ENCODE measurements around the gene ZNF513.
"Not testable (repeated sequence)": the region's sequence is repeated elsewhere in the genome, so short reads cannot be mapped to it uniquely, and the experiment has no call there.

ZNF513 gene, protein sequence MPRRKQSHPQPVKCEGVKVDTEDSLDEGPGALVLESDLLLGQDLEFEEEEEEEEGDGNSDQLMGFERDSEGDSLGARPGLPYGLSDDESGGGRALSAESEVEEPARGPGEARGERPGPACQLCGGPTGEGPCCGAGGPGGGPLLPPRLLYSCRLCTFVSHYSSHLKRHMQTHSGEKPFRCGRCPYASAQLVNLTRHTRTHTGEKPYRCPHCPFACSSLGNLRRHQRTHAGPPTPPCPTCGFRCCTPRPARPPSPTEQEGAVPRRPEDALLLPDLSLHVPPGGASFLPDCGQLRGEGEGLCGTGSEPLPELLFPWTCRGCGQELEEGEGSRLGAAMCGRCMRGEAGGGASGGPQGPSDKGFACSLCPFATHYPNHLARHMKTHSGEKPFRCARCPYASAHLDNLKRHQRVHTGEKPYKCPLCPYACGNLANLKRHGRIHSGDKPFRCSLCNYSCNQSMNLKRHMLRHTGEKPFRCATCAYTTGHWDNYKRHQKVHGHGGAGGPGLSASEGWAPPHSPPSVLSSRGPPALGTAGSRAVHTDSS
- 9.7 to 27.2 (median 13.6) reads per million in 17 experiments for total RNA-seq

DNA sequence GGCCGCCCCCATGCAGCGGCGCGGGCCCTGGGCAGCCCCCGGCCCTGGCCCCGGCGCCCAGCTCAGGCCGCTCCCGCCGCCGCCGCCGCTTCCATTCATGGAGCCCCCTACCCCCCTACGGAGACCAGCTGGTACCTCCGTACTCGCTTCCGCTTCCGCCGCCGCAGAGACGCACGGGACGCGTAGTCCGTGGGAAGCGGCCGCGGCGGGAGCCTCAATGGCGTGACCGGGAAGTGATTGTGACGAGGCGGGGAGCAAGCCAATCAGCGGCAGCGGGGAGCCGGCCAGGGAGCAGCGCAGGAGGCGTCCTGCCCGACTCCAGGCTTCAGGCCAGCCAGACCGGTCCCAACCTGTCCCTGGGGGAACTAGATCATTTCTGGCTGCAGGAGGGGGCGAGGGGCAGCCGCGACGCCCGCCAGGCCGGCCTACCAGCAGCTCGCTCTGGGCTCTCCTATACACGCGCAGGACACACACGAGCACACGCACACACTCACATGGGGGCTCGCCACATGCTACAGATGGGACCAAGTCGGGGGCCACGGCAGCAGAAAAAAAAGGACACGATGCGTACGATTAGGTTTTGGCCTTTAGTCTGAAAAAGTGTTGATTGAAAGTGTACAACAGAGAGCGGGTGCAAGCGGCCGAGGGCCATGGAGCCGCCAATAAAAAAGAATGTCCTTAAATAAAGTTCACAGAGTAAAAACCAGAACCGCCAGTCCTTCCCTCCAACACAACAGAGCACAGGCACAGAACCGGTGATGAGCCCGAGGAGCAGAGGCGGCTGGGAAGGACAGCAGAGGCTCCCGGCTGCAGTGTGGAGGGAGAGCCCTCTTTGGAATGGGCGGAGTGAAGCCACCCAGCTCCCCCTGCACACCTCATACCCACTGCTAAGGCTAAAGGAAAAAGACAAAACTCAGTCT, at the start of gene ZNF513:
TSS of gene ZNF513 (minus strand) at position 109 of the 920 bp plus-strand sequence. CDS start 208 bp downstream, outside the sequence.
- peak; percentile 97 to 99 (median 99) for DNase-seq

GRCh38 chr2:27428978-27429541, 48.5 kb upstream of the ZNF513 start:
- DNase-seq: peak; percentile 88 to 96 (median 94)

- peak; percentile 93 to 99 (median 96) for DNase-seq
Measured at GRCh38 chr2:27428213-27428977, 47.9 kb upstream of the ZNF513 start, which contains the start of gene NRBP1. Gene NRBP1, plus strand, starts transcription at chr2:27428631. Its CDS starts 4,643 bp downstream, at chr2:27433274.

GRCh38 chr2:27427863-27428212, 47.3 kb upstream of the ZNF513 start:
- DNase-seq: no peak

DNA sequence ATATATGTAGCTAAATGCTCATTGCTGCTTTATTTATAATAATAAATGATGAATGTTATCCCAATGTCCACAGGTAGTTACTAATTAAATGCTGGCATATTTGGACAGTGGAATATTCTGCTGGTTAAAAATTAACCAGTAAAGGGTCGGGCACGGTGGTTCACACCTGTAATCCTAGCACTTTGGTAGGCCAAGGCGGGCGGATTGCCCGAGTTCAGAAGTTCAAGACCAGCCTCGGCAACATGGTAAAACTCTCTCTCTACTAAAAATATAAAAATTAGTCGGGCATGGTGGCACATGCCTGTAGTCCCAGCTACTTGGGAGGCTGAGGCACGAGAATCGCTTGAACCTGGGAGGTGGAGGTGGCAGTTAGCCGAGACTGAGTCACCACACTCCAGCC, 44.5 kb upstream of the ZNF513 start:
- not testable (repeated sequence) for DNase-seq

DNA sequence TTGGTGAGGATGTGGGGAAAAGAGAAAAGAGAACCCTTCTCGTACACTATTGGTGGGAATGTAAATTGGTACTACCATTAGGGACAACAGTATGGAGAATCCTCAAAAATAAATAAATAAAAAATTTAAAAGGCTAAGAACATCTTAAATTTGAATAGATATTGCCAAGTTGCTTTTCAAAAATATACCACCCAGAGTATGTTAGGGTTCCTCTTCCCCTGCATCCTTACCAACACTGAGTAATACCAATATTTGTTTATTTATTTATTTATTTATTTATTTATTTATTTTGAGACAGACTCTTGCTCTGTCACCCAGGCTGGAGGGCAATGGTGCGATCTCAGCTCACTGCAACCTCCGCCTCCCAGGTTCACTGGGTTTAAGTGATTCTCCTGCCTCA, 42.4 kb upstream of the ZNF513 start:
- no peak for DNase-seq

DNA sequence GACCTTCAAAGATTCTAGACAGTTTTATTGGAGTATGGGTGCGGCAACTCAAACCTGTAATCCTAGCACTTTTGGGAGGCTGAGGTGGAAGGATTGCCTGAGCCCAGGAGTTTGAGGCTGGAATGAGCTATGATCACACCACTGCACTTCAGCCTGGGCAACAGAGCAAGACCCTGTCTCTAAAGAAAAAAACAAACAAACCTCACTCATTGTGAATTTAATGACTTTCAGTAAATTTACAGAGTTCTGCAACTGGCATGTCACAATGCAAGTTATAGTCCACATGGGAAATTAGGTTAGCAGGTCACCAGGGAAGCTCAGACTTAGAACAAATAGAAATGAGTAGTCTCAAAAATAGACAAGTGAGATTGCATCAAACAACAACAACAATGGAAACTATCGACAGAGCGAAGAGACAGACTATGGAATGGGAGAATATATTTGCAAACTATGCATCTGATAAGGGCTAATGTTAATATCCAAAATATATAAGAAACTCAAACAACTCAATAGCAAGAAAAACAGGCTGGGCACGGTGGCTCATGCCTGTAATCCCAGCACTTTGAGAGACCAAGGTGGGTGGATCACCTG, 41.2 kb upstream of the ZNF513 start:
- DNase-seq: no peak

- DNase-seq: no peak
Measured at GRCh38 chr2:27420996-27421395, 40.5 kb upstream of the ZNF513 start.

GRCh38 chr2:27416151-27416550, 35.6 kb upstream of the ZNF513 start:
- no peak for DNase-seq

DNA sequence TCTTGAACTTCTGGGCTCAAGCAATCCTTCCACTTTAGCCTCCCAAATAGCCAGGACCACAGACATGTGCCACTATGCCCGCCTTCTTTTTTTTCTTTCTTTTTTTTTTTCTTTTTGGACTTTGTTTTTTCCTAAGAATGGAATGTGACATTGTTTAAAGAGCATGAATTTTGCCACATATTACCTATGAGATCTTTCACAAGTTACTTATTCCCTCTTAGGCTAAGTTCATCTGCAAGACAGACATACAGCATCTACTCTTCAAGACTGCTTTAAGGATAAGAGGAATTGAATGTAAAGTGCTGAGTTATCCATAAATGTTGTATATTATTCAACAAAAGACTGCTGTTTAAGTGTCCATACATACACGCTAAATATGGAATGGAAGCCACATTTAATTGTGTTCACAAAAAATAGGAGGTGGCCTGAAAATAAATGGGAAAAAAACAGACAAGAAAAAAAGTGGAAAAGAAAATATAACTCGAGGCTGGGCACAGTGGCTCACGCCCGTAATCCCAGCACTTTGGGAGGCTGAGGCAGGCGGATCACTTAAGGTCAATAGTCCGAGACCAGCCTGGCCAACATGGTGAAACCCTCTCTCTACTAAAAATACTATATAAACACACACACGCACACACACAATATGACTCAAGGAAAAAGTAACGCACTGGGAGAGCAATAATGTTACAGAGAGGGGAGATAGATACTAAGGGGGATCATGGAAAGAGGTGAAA, 32.1 kb upstream of the ZNF513 start:
- DNase-seq: no peak

- peak; percentile 97 to 99 (median 98) for DNase-seq
Measured at GRCh38 chr2:27409321-27410073, 29.0 kb upstream of the ZNF513 start, which contains the start of gene PPM1G. Gene PPM1G, minus strand, starts transcription at chr2:27409591. Its CDS starts 169 bp downstream, at chr2:27409422.

DNA sequence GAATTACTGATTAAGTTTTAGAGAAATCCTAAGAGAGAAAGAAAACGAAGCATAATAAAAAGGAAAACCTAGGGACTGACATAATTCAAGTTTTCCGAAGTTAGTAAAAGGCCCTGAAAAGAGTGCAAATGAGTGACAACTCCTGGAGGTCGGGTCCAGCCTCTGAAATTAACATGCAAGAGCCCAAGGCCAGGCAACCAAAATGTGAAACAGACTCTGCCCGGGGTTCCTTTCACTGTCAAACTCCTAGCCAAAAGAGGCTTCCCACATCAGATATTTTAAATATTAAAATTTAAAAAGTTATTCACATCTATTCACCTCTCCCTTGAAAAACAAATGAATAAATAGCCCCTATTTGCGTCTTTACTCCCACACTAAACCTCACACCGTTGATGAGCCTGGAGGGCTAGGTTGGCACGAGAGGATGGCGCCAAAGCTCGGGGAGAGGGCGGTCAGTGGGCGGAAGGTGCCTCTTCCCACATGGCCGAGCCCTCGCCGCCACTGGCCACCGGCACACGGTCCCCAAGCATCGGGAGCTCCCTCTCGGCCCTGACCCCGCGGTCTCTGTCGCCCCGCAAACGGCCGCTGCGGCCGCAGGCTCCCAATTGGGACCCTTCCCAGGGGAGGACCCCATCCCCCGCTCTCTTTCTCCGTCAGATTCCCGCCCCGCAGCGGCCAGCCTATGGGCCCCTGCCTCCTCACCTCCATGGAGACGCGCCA, 28.2 kb upstream of the ZNF513 start:
- DNase-seq: peak; percentile 10 to 54 (median 38)

DNA sequence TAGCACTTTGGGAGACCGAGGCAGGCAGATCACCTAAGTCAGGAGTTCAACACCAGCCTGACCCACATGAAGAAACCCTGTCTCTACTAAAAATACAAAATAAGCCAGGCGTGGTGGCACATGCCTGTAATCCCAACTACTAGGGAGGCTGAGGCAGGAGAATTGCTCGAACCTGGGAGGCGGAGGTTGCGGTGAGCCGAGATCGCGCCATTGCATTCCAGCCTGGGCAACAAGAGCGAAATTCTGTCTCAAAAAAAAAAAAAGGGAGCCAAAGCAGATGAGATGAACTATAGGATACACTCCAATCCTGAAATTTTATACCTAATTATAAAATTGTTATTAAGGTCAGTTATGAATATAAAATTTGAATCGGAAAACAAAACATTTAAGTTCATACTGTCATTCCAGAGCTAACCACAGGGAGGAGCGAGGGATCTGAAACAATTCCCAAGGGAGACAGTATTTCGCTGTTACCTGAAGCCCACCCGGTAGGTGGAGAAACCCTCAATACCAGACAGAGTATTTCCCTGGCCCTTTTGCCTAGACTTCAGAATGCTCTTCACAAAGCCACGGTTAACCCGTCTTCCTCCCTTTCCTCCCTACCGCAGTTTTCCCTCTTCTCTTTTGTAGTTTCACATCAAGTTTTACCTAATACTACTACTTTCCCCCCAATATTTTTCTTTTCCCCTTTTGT, 27.4 kb upstream of the ZNF513 start:
- DNase-seq: peak; percentile 6 to 33 (median 20)

DNA sequence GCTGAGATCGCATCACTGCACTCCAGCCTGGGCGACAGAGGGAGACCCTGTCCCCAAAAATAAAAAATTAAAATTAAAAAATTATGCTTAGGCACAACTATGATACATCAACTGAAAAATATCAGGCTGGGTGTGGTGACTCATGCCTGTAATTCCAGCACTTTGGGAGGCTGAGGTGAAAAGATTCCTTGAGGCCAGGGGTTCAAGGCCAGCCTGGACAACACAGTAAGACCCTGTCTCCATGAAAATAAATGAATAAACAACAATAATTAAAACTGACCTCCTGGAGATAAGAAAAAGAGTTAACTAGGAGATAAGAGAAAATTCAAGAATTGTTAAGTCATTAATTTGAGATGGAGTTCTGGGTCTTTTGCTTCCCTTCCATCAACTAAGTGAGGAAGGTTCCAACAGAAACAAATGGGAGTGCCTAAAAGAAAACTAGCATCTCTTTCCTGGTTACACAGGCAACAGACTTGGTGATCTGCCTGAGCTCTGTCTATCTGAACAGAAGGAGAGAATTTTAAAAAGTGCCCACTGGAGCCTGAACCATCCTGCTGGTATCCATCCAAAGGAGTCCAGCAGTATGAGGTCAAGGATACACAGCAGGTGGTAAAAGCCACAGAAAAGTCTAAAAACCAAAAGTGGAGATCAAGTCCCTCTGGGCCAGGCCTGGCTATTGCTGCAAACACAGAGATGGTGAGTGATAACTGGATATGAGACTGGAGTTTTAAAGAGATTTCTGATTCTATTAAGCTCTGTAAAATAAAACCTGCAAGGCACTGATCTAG, 20.0 kb upstream of the ZNF513 start:
- DNase-seq: no peak

GRCh38 chr2:27398962-27399361, 18.4 kb upstream of the ZNF513 start:
- no peak for DNase-seq

DNA sequence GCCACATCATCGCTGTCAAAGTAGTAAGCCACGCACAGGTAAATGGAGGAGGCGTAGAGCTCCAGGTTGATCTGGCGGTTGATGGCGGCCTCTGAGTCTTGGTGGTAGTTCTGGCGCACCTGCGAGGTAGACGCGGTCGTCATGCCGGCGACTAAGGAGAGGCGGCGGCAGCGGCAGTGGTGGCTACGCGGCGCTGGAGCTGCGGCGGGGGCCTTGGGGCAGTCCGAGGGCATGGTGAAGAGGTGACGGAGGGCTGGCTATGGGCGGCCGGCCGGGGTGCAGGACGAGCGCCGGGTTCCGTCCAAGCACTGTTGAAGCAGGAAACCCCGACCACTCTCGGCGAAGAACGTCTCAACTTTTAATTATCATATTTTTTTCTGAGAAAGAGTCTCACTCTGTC, 12.7 kb upstream of the ZNF513 start:
- DNase-seq: no peak

DNA sequence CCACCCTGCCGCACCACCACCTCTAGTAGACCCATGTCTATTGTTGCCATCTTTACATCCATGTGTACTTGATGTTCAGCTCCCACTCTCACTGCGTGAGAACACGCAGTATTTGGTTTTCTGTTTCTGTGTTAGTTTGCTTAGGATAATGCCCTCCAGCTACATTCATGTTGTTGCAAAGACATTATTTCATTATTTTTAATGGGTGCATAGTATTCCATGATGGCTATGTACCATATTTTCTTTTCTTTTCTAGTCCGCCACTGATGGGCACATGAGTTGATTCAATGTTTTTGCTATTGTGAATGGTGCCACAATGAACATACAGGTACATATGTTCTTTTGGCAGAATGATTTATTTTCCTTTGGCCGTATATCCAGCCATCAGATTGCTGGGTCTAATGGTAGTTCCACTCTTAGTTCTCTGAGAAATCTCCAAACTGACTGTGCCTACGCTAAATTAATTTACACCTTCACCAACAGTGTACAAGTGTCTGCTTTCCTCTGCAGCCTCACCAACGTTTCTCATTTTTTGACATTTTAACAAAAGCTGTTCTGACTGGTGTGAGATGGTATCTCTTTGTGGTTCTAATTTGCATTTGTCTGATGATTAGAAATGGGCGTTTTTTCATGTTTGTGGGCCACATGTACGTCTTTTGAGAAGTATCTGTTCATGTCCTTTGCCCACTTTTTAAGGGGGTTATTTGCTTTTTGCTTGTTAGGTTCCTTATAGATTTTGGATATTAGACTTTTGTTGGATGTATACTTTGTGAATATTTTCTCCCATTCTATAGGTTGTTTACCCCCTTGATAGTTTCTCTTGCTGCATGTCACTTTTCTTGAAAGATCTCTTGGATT, 10.5 kb upstream of the ZNF513 start:
- no peak for DNase-seq
